ENCODE measurements around the gene RBM33. TPM values are rescaled to one million over a fixed set of nuclear protein-coding genes. Genes with fewer than 3 reads are reported as not detected.

Gene RBM33
- total RNA-seq, 4 donors from 2014 or later = 62.8 to 129 (median 92.8) TPM

DNA sequence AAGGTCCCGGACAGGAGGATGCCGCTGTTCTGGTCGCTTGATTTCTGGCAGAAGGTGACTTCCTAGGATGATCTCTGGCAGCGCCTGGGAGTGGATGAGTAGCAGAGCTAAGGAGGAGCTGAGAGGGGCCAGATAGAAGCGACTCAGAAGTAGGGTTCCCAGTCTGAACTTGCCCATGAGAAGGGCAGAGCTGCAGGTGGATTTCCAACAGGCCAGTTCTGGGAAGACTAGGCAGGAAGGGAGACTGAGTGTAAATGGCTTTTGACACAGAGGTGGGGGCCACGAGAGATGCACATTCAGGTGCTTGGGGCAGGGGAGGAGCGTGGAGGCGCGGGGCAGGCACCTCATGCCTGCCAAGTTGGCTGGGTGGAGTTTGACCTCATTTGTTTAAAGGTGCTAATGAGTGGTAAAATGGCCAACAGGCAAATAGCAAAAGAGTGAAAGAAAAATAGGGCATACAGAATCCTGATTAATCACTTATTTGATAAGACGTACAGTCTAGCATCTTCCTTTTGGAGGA, 109.0 kb downstream of the RBM33 start:
- intact Hi-C loops (cut with DNase I; ENCODE audit: low total_unique reads) (no loop called here), in situ Hi-C loops (cut with MboI; ENCODE audit: low pct_ligation_motif_present in 1 of 4, low pct_unique_long_range_greater_than_20kb in 1 of 4, low sequenced_read_pairs in 3 of 4) (loop anchor here (10.0 to 25.0 kb wide), 2 partner anchors 159 to 366 kb away; no protein-coding TSS in a partner anchor)
- no peak for DNase-seq
- WGBS, 2 donors (ENCODE audit: low coverage in 1 of 2) = 84 to 90% methylated on average over 5 to 10 of the region's 10 CpGs
- Histone ChIP-seq H3K27ac (peak overlapping the region in 2 of 4 donors; percentile 22 to 55), H3K4me1 (peaks cover 0 to 44% (median 12%) of the 10 kb centered on the region in 4 donors), H3K9me3 (no peaks in the 10 kb centered on the region), H3K36me3 (no peaks in the 10 kb centered on the region), H3K27me3 (no peaks in the 10 kb centered on the region), H3K4me3 (no peak overlapping the region)
- no peak for TF ChIP-seq EP300 (IDR thresholded peaks at IDR 0.05; ENCODE audit: low read depth)
- TF ChIP-seq POLR2A (IDR thresholded peaks at IDR 0.05) = no peak
- no peak for TF ChIP-seq POLR2AphosphoS5 (IDR thresholded peaks at IDR 0.05)
- TF ChIP-seq, protein P1, sequence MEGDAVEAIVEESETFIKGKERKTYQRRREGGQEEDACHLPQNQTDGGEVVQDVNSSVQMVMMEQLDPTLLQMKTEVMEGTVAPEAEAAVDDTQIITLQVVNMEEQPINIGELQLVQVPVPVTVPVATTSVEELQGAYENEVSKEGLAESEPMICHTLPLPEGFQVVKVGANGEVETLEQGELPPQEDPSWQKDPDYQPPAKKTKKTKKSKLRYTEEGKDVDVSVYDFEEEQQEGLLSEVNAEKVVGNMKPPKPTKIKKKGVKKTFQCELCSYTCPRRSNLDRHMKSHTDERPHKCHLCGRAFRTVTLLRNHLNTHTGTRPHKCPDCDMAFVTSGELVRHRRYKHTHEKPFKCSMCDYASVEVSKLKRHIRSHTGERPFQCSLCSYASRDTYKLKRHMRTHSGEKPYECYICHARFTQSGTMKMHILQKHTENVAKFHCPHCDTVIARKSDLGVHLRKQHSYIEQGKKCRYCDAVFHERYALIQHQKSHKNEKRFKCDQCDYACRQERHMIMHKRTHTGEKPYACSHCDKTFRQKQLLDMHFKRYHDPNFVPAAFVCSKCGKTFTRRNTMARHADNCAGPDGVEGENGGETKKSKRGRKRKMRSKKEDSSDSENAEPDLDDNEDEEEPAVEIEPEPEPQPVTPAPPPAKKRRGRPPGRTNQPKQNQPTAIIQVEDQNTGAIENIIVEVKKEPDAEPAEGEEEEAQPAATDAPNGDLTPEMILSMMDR (IDR thresholded peaks at IDR 0.05) = no peak

DNA sequence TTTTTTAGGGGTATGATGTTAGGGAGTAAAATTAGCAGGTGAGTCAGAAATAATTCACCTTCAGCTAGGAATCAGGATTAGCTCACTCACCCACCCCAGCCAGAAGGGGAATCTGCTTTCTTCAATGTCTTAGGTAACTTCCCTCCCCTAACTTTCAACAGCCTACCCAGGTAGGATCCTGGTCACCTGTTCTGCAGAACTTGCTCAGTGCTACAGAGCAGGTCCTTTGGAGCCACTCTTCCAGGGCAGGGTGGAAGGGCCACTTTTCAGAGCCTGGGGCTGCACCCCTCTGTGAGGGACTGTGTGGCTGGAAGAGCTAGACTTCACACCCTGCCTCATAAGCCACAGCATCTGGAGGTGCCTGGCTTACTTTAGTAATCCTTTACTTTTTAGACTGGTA, 109.7 kb downstream of the RBM33 start:
- in situ Hi-C loops (cut with MboI; ENCODE audit: low pct_ligation_motif_present in 1 of 4, low pct_unique_long_range_greater_than_20kb in 1 of 4, low sequenced_read_pairs in 3 of 4) (loop anchor here (10.0 to 25.0 kb wide), 2 partner anchors 159 to 367 kb away; no protein-coding TSS in a partner anchor), intact Hi-C loops (cut with DNase I; ENCODE audit: low total_unique reads) (no loop called here)
- Histone ChIP-seq H3K4me1 (peaks cover 0 to 43% (median 12%) of the 10 kb centered on the region in 4 donors), H3K9me3 (no peaks in the 10 kb centered on the region), H3K27ac (peak overlapping the region in 1 of 4 donors; percentile 55), H3K36me3 (no peaks in the 10 kb centered on the region), H3K4me3 (no peak overlapping the region), H3K27me3 (no peaks in the 10 kb centered on the region)
- DNase-seq = no peak
- no peak for TF ChIP-seq POLR2AphosphoS5 (IDR thresholded peaks at IDR 0.05)
- no peak for TF ChIP-seq EP300 (IDR thresholded peaks at IDR 0.05; ENCODE audit: low read depth)
- no peak for TF ChIP-seq POLR2A (IDR thresholded peaks at IDR 0.05)
- TF ChIP-seq, protein P1 (IDR thresholded peaks at IDR 0.05) = no peak

DNA sequence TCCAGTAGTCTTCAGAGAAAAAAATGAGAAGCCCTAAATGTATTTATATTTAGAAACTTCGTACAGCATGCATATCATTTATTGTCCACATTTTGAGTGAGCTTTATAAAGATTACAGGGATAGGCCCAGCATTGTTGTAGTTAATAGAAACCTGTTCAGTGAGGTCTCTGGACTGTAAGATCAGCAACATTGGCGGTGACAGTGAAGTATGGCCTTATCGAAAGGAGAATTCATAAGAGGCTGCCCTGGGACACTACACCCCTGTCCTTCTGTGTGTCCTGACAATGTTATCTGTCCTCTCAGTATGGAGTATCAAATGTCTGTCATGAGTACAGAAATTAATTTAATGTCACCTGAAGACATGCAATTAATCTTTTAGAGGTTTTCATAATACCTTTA, 110.6 kb downstream of the RBM33 start:
- no peak overlapping the region for H3K27ac ChIP-seq
- in situ Hi-C loops (cut with MboI; ENCODE audit: low pct_ligation_motif_present in 1 of 4, low pct_unique_long_range_greater_than_20kb in 1 of 4, low sequenced_read_pairs in 3 of 4) = loop anchor here (10.0 to 25.0 kb wide), 2 partner anchors 160 to 368 kb away; no protein-coding TSS in a partner anchor
- H3K27me3 ChIP-seq = no peaks in the 10 kb centered on the region
- no peaks in the 10 kb centered on the region for H3K9me3 ChIP-seq
- 83 to 94% methylated on average over 3 of the region's 3 CpGs for WGBS, 2 donors (ENCODE audit: low coverage in 1 of 2)
- TF ChIP-seq, protein P1 (IDR thresholded peaks at IDR 0.05) = no peak
- TF ChIP-seq POLR2A (IDR thresholded peaks at IDR 0.05) (no peak), EP300 (IDR thresholded peaks at IDR 0.05; ENCODE audit: low read depth) (no peak), POLR2AphosphoS5 (IDR thresholded peaks at IDR 0.05) (no peak)
- no peak overlapping the region for H3K4me3 ChIP-seq
- no peak for DNase-seq
- peaks cover under 1 to 37% (median 13%) of the 10 kb centered on the region in 4 donors for H3K4me1 ChIP-seq
- intact Hi-C loops (cut with DNase I; ENCODE audit: low total_unique reads) = no loop called here
- no peaks in the 10 kb centered on the region for H3K36me3 ChIP-seq

DNA sequence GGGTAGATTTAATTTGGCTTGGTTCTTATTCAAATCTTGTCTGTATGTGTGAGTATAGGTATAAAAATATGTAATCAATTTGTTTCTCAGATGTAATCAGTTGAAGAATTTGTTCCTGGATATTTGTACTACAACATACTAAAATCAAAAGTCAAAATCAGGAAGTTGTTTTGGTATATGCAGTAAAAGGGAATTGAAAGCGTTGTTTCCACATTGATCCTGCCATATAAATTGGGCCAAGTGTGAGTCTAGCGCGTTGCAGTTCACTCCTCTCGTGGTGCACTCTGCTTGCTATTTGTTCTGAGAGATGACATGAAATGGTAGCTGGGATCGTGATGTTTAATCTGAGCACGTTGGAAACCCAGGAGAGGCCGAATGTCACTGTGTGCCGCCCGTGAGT, 111.9 kb downstream of the RBM33 start:
- Histone ChIP-seq H3K4me3 (no peak overlapping the region), H3K4me1 (peaks cover 5 to 38% (median 17%) of the 10 kb centered on the region in 4 donors), H3K36me3 (no peaks in the 10 kb centered on the region), H3K27ac (peak overlapping the region in 1 of 4 donors; percentile 4), H3K27me3 (no peaks in the 10 kb centered on the region), H3K9me3 (no peaks in the 10 kb centered on the region)
- TF ChIP-seq, protein P1 (IDR thresholded peaks at IDR 0.05) = no peak
- TF ChIP-seq POLR2A (IDR thresholded peaks at IDR 0.05) = no peak
- TF ChIP-seq POLR2AphosphoS5 (IDR thresholded peaks at IDR 0.05) = no peak
- TF ChIP-seq EP300 (IDR thresholded peaks at IDR 0.05; ENCODE audit: low read depth) = no peak
- intact Hi-C loops (cut with DNase I; ENCODE audit: low total_unique reads) = no loop called here
- in situ Hi-C loops (cut with MboI; ENCODE audit: low pct_ligation_motif_present in 1 of 4, low pct_unique_long_range_greater_than_20kb in 1 of 4, low sequenced_read_pairs in 3 of 4) = loop anchor here (10.0 to 25.0 kb wide), 2 partner anchors 162 to 369 kb away; no protein-coding TSS in a partner anchor
- 81 to 82% methylated on average over 8 to 9 of the region's 9 CpGs for WGBS, 2 donors (ENCODE audit: low coverage in 1 of 2)
- no peak for DNase-seq
